ENCODE data around the gene SFXN3. TPM values are rescaled to one million over a fixed set of nuclear protein-coding genes. Genes with fewer than 3 reads are reported as not detected.
A peak's percentile ranks its signal among the peaks of the same experiment; 100 is the strongest.

SFXN3 gene
- total and polyA plus RNA-seq, 2 of the 13 experiments (the other 11 are each of a cell fraction or from before 2014, with no cell fraction given), result 16.8 to 71.5 TPM

DNA sequence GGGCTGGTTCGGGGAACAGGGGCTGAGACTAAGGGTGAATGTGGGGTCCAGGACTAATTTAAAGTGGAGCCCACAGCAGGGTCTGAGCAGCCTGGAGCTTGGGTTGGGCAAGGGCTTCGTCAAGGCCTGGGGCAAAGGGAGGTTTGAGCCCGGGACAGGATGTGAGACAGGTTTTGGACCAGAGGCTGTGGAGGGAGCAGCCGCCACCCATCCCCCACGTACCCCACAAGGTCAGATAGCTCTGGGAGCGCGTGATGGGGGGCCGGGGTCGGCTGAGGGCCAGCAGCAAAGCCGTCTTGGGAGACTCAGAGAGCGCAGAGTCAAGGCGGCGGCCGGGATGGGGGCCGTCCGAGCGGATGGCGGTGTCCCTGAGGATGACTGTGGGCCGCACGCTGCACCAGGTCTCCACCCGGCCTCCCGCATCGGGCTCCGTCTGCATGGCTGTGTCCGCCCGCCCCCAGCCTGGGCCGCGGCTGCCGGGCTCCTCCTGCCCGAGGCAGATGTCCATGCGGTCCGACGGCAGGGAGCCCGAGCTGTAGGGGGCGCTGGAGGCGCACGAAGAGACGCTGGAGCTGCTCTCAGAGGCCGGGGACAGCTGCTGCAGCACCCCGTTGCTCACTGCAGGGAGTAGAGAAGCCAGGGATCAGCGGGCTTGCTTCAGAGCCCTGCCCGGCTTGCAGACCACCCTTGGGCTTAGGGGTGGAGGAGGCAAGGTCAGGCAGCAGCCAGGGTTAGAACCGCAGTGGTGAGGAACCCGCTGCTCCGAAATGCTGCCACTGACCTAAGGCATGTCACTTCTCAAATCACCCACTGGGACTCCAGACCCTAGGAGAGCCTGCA, 12.2 kb upstream of the SFXN3 start (continued):
- no peak for TF ChIP-seq ARID3A (IDR thresholded peaks at IDR 0.05; ENCODE audit: low read depth, low read length)
- no peak; the same call in 1 of the 2 replicates for TF ChIP-seq NR2F2 (IDR thresholded peaks at IDR 0.05; ENCODE audit: borderline replicate concordance, low read depth)
- TF ChIP-seq ZMYM2 (CRISPR knock-in tag; IDR thresholded peaks at IDR 0.05), result no peak
- TF ChIP-seq ZNF180 (CRISPR knock-in tag; IDR thresholded peaks at IDR 0.05; ENCODE audit: borderline replicate concordance, low read depth), result no peak
- TF ChIP-seq HINFP (CRISPR knock-in tag; IDR thresholded peaks at IDR 0.05; ENCODE audit: low read depth), result peak; percentile 86; the same call in 1 of the 2 replicates
- TF ChIP-seq PHF8 (CRISPR knock-in tag; IDR thresholded peaks at IDR 0.05), result peak; percentile 66
- no peak for TF ChIP-seq SRSF9 (IDR thresholded peaks at IDR 0.05; ENCODE audit: borderline replicate concordance, insufficient read depth, low read depth, low read length, poor library complexity, severe bottlenecking)
- TF ChIP-seq ZNF263 (CRISPR knock-in tag; IDR thresholded peaks at IDR 0.05), result peak; percentile 56; the same call in 1 of the 2 replicates
- no peak for TF ChIP-seq TEAD2 (CRISPR knock-in tag; IDR thresholded peaks at IDR 0.05)
- TF ChIP-seq, protein P1, sequence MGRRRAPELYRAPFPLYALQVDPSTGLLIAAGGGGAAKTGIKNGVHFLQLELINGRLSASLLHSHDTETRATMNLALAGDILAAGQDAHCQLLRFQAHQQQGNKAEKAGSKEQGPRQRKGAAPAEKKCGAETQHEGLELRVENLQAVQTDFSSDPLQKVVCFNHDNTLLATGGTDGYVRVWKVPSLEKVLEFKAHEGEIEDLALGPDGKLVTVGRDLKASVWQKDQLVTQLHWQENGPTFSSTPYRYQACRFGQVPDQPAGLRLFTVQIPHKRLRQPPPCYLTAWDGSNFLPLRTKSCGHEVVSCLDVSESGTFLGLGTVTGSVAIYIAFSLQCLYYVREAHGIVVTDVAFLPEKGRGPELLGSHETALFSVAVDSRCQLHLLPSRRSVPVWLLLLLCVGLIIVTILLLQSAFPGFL (CRISPR knock-in tag; IDR thresholded peaks at IDR 0.05), result no peak
- TF ChIP-seq, protein P2, sequence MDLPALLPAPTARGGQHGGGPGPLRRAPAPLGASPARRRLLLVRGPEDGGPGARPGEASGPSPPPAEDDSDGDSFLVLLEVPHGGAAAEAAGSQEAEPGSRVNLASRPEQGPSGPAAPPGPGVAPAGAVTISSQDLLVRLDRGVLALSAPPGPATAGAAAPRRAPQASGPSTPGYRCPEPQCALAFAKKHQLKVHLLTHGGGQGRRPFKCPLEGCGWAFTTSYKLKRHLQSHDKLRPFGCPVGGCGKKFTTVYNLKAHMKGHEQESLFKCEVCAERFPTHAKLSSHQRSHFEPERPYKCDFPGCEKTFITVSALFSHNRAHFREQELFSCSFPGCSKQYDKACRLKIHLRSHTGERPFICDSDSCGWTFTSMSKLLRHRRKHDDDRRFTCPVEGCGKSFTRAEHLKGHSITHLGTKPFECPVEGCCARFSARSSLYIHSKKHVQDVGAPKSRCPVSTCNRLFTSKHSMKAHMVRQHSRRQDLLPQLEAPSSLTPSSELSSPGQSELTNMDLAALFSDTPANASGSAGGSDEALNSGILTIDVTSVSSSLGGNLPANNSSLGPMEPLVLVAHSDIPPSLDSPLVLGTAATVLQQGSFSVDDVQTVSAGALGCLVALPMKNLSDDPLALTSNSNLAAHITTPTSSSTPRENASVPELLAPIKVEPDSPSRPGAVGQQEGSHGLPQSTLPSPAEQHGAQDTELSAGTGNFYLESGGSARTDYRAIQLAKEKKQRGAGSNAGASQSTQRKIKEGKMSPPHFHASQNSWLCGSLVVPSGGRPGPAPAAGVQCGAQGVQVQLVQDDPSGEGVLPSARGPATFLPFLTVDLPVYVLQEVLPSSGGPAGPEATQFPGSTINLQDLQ (CRISPR knock-in tag; IDR thresholded peaks at IDR 0.05), result 0 out of 2 replicates have a peak, but pooled peaks have one; percentile 37
- TF ChIP-seq ZBTB8A (CRISPR knock-in tag; IDR thresholded peaks at IDR 0.05; ENCODE audit: borderline replicate concordance, low read depth), result no peak
- peak; percentile 60 for TF ChIP-seq TGIF2 (CRISPR knock-in tag; IDR thresholded peaks at IDR 0.05)
- no peak for TF ChIP-seq ZFP82 (CRISPR knock-in tag; IDR thresholded peaks at IDR 0.05; ENCODE audit: borderline replicate concordance)
- TF ChIP-seq ZFP36L1 (CRISPR knock-in tag; IDR thresholded peaks at IDR 0.05), result 0 out of 2 replicates have a peak, but pooled peaks have one; percentile 52
- TF ChIP-seq ATF7-NPFF (CRISPR knock-in tag; IDR thresholded peaks at IDR 0.05; ENCODE audit: low read depth), result peak; percentile 82; the same call in 1 of the 2 replicates
- no peak for TF ChIP-seq ZNF10 (CRISPR knock-in tag; IDR thresholded peaks at IDR 0.05; ENCODE audit: borderline replicate concordance, low read depth)
- TF ChIP-seq ZNF605 (CRISPR knock-in tag; IDR thresholded peaks at IDR 0.05), result peak; percentile 36; the same call in 1 of the 2 replicates
- 0 out of 2 replicates have a peak, but pooled peaks have one; percentile 55 for TF ChIP-seq HES4 (CRISPR knock-in tag; IDR thresholded peaks at IDR 0.05; ENCODE audit: borderline replicate concordance)
- TF ChIP-seq GATA4 (IDR thresholded peaks at IDR 0.05; ENCODE audit: borderline replicate concordance, low read depth), result no peak
- TF ChIP-seq FOXJ3 (CRISPR knock-in tag; IDR thresholded peaks at IDR 0.05; ENCODE audit: borderline replicate concordance), result no peak
- TF ChIP-seq YY1 (IDR thresholded peaks at IDR 0.05; ENCODE audit: insufficient read depth, insufficient replicate concordance, low read depth, low read length), result peak; percentile 55
